H1 (cell line): ENCODE measurements around the gene TRIM44. TPM values are rescaled to one million over a fixed set of nuclear protein-coding genes. Genes with fewer than 3 reads are reported as not detected.

ENCODE experiments used
- EP300 ChIP-seq, 2 experiments: IDR thresholded peaks; 1 replicate in 1 of 2; 2 replicates in 1 of 2; pipeline ENCODE4 v1.6.1; 2011 to 2012; ENCODE audit warnings: low read depth in 2 of 2, low read length in 2 of 2, mild to moderate bottlenecking in 2 of 2, borderline replicate concordance in 1 of 2, inconsistent platforms in 1 of 2, moderate library complexity in 1 of 2
- PHF8 ChIP-seq: fragments of 200-600 bp; sonication (generic); conservative IDR thresholded peaks from 2 replicates; pipeline ENCODE4 v1.7.1; 2012; ENCODE audit warnings: low read depth, mild to moderate bottlenecking, inconsistent platforms, low read length, moderate library complexity
- polyA plus RNA-seq, 7 experiments: library from polyadenylated mRNA; depleted of rRNA in 3 of 7; stranded (reverse) in 5 of 7; unstranded in 2 of 7; fragments of >200 nt in 5 of 7; fragments of 200-250 nt in 2 of 7; gene quantifications; 1 replicate in 5 of 7; 2 replicates in 1 of 7; 4 replicates in 1 of 7; pipeline versions ENCODE4 v1.2.1 to v1.2.3, GENCODE V29; 2011 to 2013; ENCODE audit warnings: missing spikeins in 2 of 7, mixed read lengths in 2 of 7
- total RNA-seq: library from RNA; stranded (reverse); fragmentation: NEBNext Ultra II Directional; extraction: Animal tissue kit (Norgen Biotek cat#: 25700); gene quantifications from 2 replicates; pipeline ENCODE4 v1.2.1, GENCODE V29; 2021

Gene TRIM44
- total and polyA plus RNA-seq, 2 of the 8 experiments (the other 6 are each of a cell fraction or from before 2014, with no cell fraction given) = 13.9 to 34.4 TPM

GRCh38 chr11:35784699-35785098 is 122.1 kb downstream of the TRIM44 start (continued):
- TF ChIP-seq EP300 (IDR thresholded peaks at IDR 0.05; ENCODE audit: borderline replicate concordance in 1 of 2, low read depth in 2 of 2, low read length in 2 of 2) (no peak), PHF8 (no peak)
- TF ChIP-seq, all 59 proteins: peak for 0
